Measurements from ENCODE around the gene CTNND2.
"Not testable (repeated sequence)": the region's sequence is repeated elsewhere in the genome, so short reads cannot be mapped to it uniquely, and the experiment has no call there.

Gene CTNND2

DNA sequence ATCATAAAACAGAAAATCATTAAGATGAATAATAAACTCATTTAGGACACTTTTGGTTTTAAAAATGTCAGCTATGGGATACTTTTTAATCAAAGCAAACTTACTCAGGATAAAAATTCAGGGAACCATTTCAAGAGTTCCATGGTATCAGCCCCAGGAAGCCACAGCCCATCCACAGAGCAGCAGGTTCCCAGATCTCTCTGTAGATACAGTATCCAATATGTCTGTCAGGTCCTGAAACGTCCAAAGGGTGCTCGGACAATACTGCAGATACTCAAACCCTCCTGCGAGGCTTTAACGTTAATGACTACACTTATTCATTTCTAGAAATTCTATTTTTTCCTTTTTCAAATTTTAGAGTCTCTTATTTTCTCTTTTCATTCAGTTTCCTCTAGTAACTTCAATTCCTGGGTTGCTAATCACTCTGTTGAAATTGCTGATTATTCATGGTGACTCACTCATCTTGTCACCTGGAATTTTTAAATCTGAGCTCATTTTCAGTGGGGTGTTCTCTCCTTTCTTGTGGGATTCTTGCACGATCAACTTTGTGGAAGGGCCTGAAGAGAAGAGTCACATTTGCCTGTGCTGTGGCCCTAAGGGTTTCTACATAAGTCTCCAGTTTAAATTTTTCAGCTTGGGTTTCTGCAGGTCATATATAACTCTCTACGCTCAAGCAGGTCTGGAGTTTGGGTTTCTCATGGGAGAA, 435.8 kb downstream of the CTNND2 start:
- DNase-seq (ENCODE audit: low read depth in 2 of 2) = no peak

DNA sequence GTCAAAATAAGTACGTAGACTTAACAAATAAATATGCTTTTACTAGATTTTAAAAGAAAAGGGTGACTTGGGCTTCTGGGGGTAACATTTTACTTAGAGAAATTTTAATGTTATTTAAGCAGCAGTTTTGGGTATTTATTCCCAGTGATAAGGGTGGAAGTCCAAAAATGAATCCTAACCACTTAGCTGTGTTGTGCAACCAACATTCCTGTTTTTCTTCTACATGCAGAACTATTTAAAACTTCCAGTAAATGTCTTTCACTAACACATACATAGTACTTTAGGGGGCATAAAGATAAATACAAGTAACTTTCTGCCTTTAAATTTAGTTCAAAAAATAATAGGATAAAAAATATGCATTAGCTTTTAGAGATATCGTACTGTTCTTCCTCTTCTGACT, 436.7 kb downstream of the CTNND2 start:
- no peak for DNase-seq (ENCODE audit: low read depth in 2 of 2)

DNA sequence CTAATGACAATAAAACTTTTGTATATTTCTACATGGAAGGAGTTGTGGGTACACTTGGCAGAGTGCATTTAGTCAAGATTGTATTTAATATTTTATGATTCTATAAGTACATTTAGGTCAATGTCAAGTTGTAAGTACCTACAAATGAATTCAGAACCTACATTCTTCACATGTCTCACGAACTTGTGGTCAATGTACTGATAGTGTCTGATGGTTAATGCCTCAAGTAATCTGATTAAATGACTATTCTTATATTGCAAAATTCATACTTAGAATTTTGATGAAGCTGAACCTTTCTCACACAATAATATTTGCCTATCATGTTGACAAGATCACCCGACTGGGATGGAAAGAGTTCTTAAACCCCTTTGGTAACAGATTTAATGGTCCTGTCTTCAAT, 444.5 kb downstream of the CTNND2 start:
- no peak for DNase-seq (ENCODE audit: low read depth in 2 of 2)

DNA sequence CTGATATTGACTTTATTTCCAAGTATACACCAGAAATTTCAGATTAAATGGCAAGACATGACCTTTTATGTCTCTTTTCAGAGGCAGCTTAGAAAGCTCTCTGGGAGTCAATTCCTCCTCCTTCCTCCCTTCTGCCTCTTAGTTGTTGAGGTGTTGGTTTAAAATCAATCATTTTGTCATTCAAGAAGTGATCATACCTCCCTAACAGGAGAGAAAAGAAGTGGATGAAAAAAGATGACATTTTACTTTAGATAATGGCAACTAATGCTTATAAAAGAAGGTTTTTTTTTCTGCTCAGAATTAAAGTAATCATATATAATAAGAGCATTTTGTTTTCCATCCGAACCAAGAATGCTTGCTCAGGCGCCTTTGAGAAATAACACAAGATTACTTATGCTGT, 448.7 kb downstream of the CTNND2 start:
- no peak for DNase-seq (ENCODE audit: low read depth in 2 of 2)

DNA sequence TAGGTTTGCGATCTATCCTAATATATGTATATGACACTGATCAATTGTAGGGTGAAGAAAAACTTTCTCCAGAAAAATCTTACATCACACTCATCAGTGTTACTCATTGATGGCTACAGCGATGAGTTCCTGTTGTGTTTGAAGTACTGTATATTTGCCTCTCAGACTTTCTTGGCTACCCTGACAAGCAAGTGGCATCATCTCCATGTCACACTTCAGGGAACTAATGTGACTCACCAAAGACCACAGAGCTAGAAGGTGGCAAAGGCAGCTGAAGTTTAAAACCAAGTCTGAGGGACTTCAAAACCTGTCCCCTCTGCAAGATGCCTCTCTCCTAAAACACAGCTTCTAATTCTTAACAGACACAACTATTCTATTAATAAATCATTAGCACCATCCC, 451.4 kb downstream of the CTNND2 start:
- no peak for DNase-seq (ENCODE audit: low read depth in 2 of 2)

DNA sequence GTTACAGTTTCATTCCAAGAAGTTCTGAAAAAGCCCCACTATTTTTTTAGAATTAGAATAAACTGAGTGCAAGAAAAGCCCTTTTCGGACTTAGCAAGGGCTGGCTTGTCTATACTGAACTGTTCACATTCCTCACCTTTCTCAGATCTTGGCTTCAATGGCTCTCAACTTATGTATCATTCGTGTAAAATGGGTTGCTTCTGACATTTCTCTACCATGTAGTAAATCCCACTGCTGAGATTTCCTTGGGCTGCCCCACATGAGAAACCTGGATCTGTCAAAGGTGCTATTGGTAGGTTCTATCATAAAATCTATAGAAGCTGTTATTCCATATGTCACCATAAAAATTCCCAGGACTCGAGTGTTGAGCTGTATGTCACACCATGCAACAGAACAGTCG, 454.3 kb downstream of the CTNND2 start:
- no peak for DNase-seq (ENCODE audit: low read depth in 2 of 2)

DNA sequence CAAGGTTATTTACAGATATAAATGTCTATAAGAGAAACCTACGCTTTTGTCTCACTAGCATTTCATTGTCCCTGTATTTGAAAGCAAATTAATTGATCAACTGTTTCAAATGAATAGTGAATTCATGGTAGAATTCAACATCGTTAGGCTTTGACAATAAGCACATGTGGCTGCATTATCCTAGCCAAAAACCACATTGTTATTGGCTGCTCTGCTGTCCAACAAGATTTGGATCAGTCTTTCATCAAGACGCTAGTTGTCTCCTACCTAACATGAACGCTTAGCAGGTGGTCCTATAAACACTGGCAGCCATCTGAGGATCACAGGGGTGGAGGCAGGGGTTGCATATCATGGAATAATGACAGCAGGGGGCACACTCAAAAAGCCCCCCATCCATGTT, 455.0 kb downstream of the CTNND2 start:
- DNase-seq (ENCODE audit: low read depth in 2 of 2) = no peak

DNA sequence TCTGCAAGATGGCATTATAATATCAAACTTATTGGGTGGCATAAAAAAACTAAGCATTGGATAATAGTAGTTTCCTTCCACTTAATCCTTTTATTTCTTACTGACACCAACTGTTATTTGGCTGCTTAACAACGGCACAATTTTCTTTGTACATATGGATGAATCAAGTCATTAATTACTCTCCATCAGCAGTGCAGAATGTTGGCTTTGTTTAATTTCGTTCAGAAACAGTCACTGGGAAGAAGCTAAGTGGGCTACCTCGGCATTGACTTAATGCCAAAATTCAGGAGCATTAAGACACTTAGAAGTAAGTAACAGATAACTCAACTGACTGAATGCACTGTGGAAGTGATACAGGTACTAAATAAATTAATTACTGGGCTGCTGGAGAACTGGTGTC, 460.4 kb downstream of the CTNND2 start:
- no peak for DNase-seq (ENCODE audit: low read depth in 2 of 2)

DNA sequence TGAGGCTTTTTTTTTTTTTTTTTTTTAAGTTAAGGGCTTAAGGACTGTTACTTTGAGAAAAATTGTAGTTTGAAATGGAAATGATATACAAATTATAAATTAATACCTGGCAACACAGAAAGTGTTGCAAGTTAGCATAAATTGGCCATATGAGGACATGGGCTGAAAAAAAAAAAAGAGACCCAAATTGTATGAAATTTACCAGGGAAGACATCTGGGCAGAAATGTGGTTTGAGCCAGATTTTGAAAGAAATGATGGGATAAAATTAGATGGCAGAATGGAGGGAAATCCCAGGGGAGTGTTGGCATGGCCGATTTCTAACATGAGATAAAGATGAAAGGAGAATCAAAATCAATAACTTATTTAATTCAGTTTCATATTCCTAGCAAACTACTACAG, 472.1 kb downstream of the CTNND2 start:
- no peak for DNase-seq (ENCODE audit: low read depth in 2 of 2)

DNA sequence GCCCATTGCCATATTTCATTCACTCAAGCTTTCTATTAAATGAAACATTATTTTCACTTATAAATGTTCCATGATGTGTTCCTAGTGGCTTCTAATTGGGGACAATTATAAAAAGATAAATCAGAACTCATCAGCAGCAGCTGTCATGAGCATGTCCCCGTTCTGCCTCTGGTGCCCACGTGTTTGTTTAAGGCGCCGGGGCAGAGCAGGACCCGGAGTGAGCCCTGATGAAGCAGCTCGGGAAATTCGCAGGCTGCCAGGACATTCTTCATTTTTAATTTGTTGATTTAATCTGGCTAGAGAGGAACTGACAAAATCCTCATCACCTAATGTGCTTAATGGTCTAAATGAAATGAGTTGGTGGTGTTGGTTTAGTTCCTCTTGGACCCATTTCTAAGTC, 475.0 kb downstream of the CTNND2 start:
- DNase-seq (ENCODE audit: low read depth in 2 of 2) = no peak

DNA sequence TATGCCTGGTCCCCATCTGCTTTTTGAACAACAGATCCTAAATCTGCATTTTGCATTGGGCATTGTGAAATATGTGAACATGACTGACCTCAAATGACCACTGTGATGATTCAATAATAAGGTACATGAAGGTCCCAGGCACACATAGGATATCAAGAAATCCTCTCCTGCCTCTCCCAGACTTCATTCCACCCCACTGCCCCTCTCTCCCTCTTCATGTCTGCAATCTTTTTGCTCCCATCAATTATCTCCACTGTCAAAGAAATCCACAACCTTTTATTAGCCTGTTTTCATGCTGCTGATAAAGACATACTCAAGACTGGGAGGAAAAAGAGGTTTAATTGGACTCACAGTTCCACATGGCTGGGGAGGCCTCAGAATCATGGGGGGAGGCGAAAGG, 476.7 kb downstream of the CTNND2 start:
- no peak for DNase-seq (ENCODE audit: low read depth in 2 of 2)

DNA sequence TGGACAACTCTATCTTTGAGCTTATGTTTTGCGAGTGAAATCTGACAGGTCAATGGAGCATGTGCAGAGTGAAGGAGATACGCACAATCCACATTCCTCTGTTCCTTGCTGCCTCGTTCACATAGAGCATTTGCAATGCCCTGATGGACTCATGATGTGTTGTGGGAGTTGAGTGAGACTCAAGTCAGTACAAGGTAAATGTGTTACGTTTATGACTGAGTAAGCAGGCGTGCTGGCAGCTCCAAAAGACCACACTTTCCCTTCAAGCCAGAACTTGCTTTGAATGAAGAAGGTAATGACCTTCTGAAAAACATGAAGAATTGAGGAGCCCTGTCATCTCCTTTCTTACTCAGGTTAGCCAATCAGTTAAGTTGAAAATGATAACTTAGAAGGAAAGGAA, 477.8 kb downstream of the CTNND2 start:
- no peak for DNase-seq (ENCODE audit: low read depth in 2 of 2)

DNA sequence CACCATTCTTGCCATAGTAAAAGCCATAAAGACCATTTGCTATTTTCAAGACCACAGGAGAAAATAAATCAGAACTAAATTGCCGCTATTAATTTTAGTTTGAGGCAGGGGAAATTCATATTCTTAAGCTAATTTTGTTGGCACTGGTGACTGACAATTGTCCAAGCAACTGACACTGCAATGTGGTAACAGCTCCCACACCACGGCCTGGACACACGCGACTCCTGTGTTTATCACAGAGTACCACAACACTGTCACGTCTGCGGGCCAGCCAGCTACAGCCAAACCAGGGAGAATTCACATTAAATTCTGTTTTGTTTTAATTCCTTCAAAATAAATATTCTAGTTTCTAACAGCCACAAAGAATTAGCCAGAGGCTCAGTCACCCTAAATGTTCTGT, 481.9 kb downstream of the CTNND2 start:
- DNase-seq (ENCODE audit: low read depth in 2 of 2) = no peak

DNA sequence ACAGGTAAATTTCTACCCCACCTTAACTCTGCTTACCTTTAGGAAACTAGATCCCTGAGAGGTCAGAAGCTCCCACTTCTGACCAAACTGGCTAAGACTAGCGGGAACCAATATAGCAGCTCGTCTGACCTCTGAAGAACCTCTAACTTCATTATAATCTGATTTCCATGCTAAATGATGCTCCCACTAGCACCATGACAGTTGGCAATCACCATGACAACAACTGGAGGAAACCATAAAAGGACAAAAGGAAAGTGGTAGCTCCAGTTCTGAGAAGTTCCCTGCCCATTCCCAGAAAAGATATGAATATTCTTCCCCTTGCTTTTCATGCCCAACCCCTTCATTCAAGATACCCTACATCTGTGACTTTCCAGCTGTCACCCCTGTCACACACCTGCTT, 483.3 kb downstream of the CTNND2 start:
- DNase-seq (ENCODE audit: low read depth in 2 of 2) = no peak

DNA sequence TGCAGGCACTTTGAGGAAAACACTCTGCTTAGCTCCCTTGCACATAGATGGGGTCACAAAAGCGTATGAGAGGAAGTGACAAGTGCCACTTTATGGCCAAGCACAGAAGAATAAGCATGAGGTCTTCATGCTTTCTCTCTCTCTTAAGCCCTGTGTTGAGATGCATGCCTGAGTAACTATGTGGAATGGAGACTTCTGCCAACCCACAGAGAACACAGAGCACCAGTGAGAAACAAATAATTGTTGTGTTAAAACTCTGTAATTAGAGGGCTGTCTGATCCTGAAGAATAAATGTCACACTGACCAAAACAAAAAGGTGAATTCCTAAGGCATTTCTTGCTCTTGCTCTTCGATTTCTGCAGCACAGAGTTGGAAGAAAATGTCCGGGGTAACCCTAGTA, 488.5 kb downstream of the CTNND2 start:
- no peak for DNase-seq (ENCODE audit: low read depth in 2 of 2)

DNA sequence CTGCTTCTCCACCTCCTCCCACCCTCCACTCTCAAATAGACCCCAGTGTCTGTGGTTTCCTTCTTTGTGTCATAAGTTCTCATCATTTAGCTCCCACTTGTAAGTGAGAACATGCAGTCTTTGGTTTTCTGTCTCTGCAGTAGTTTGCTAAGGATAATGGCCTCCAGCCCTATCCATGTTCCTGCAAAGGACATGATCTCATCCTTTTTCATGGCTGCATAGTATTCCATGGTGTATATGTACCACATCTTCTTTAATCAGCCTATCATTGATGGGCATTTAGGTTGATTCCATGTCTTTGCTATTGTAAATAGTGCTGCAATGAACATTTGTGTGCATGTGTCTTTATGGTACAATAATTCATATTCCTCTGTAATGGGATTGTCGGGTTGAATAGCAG, 489.5 kb downstream of the CTNND2 start:
- not testable (repeated sequence) for DNase-seq (ENCODE audit: low read depth in 2 of 2)

DNA sequence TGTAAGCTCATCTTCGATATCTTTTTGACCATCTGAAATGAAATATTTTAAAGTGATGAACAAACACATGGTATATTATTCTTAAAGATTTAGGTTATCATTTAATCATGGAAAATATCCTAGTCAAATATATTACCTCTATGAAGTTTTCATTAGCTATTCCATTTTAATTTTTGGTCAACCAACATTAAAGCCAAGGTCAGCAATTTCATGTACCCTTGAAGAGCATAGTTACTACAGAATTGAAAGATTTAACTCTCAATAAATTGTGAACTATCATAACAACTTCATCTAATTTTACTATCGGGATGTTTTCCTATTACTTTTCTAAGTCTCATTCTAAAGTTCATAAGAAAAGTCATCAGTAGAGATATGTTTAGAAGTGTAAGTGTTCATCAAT, 492.6 kb downstream of the CTNND2 start:
- DNase-seq (ENCODE audit: low read depth in 2 of 2) = no peak

DNA sequence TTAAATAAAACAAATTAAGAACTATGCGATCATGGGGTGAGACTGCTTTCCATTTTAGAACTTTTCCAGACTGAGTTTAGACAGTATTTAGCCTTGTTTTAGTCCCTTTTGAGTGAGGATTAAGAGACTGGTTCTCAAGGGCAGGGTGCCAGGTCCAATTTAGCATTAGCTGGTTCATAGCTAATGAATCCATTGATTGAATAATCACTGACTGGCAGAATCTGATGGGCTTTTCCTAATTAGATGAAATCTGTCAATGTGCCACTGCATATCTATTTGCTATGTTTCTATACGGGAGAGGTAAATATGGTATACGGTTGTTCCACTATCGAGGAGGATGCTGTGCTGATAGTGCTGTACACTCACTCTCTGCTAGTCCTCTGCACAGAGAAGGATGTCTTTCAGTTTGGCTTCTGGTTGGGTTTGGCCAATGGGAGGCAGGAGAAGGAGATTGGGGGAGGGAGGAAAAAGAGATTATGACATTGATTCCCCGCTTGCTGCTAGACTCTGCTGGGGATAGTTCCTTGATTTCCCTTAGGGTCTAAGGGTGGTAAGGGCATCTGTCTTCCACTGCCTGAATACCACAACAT, 496.6 kb downstream of the CTNND2 start:
- DNase-seq (ENCODE audit: low read depth in 2 of 2) = no peak

DNA sequence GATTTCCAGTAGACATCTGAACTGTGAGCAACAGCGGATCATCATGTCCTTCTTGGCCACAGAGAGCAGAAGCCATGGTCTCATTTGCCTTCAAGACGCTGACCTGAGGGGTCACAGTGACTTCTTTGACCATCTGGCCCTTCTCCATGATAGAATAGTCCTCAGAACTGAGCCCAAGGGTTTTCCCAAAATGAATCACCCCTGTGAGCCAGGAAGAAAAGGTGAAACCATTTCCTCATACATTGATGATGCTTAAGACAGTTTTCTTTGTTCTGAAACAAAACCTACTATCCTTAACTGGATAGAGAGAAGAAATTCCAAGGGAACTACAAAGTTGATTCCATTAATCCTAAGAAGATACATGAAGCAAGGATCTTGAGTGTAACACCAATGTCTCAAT, 503.9 kb downstream of the CTNND2 start:
- DNase-seq (ENCODE audit: low read depth in 2 of 2) = no peak

DNA sequence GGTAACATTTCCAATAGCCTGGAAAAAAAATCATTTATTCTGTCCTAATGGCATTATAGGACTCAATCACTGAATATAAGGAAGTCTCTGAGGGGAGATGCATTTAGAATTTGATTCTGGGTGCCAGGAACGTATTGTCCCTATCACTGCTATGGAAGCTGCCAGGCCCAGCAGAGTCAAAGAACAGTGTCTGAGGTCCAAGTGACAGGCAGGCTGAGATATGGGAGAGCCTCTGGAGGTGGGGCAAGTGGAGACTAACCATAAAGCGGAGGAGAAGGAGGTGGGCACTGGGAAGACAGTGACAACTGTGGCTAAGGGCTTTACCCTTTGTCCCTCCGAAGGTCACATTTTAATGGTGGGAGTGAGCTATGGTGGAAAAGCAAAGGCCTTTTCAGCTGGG, 505.5 kb downstream of the CTNND2 start:
- no peak for DNase-seq (ENCODE audit: low read depth in 2 of 2)

DNA sequence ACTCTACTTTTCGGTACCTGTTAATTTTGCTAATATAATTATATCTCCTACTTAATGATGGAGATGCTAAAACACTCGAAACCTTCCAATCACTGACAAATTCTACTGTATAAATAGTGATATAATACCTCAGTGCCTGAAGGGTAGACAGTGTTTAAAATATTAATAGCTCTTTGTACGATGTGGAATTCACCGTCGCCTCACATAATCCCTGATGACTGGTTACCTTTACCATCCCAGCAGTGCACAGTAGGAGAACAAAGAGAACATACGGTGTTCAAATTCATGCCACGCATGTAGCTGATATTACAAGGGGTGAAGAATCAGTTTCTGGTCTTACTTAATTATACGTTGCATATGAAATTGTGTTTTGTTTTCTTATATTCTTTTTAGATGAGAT, 506.7 kb downstream of the CTNND2 start:
- DNase-seq (ENCODE audit: low read depth in 2 of 2) = no peak

DNA sequence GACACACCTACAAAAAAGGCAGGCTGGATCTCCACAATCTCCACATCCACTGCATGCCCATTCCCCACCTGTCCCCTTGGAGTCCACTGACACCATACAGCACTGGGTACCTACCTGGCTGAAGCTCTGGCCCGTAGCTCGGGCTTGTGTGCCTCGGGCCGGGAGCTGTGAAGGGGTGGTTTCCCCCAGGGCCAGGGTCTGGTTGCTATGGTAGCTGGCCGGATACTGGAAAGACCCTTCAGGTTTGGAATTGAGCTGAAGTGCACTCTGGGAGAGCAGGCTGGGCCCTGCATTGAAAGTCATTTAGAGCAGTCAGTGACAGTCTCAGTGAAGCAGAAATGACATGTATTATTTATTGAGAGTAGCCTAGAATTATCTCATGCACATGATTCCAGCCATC, 507.3 kb downstream of the CTNND2 start:
- DNase-seq (ENCODE audit: low read depth in 2 of 2) = no peak

DNA sequence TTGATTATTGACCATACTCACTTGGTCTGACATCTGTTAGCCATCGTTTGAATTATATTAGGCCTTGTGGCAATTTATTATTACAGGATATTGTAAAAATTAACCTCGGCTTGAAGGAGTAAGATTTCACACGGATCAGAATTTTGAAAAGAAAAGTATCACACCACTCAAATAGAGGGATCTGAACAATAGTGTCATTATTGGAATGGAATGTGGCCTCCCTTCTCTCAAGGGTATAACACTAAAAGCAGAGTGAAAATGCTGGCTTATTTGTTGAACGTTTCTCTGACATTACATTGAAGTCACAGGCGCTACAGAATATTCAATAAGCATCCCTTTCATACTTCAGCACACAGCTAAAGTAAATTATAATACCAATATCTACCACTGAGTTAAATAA, 509.3 kb downstream of the CTNND2 start:
- no peak for DNase-seq (ENCODE audit: low read depth in 2 of 2)

DNA sequence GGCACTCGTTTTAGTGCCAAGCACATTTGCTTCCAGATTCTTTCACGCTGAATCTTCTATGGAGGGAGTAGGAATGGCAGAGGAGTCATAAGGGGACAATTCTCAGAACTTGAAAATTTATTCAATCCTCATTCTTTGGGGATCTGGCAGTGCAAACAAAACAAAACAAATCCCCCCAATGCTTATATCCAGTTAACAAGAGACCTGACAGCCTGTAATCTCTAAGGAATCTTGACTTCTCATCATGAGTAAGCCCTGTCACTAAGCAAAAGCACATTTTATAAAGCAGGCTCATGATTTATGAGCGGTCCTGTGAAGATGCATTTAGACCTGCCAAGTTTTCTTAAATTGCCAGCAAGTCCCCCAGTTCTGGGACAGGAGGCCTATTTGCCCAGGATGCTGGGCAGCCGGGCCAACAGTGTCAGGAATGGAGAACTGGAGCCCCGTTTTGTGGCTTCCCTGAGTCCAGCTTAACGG, 513.9 kb downstream of the CTNND2 start:
- no peak for DNase-seq (ENCODE audit: low read depth in 2 of 2)

Data from stimulated activated CD8-positive, alpha-beta memory T cell treated with anti-CD3 and anti-CD28 coated beads, Interleukin-15, amount 100 ng/mL, for 48 hours (primary cell).